Hepatocyte (in vitro differentiated cells): ENCODE data around the gene ACACA. TPM values are rescaled to one million over a fixed set of nuclear protein-coding genes. Genes with fewer than 3 reads are reported as not detected.

Experiments
- DNase-seq: peaks from one replicate; pipeline ENCODE4 v3.0.0-alpha.2; 2016; ENCODE audit warnings: low spot score
- H2AFZ ChIP-seq: fragments of 200-600 bp; sonication (generic); 2 replicates; pipeline ENCODE4 v1.6.0; 2016; ENCODE audit warnings: antibody characterized with exemption, mild to moderate bottlenecking
- H3K27ac ChIP-seq: fragments of 200-600 bp; sonication (generic); 2 replicates; pipeline ENCODE4 v1.5.1; 2016; ENCODE audit warnings: mild to moderate bottlenecking
- H3K27me3 ChIP-seq: fragments of 200-600 bp; sonication (generic); 2 replicates; pipeline ENCODE4 v1.6.1; 2016
- H3K36me3 ChIP-seq: fragments of 200-600 bp; sonication (generic); replicated peaks from 2 replicates; pipeline ENCODE4 v1.5.1; 2016; ENCODE audit warnings: low read depth; ENCODE audit not compliant: insufficient read depth
- H3K4me1 ChIP-seq: fragments of 200-600 bp; sonication (generic); 2 replicates; pipeline ENCODE4 v1.5.1; 2016; ENCODE audit warnings: mild to moderate bottlenecking, moderate library complexity; ENCODE audit not compliant: insufficient read depth
- H3K4me2 ChIP-seq: fragments of 200-600 bp; sonication (generic); 2 replicates; pipeline ENCODE4 v1.6.0; 2016
- H3K4me3 ChIP-seq: fragments of 200-600 bp; sonication (generic); 2 replicates; pipeline ENCODE4 v1.5.1; 2016; ENCODE audit warnings: mild to moderate bottlenecking
- H3K79me2 ChIP-seq: fragments of 200-600 bp; sonication (generic); 2 replicates; pipeline ENCODE4 v1.6.0; 2017; ENCODE audit warnings: mild to moderate bottlenecking
- H3K9me2 ChIP-seq: fragments of 200-600 bp; sonication (generic); replicated peaks from 2 replicates; pipeline ENCODE4 v1.6.0; 2017; ENCODE audit warnings: mild to moderate bottlenecking; ENCODE audit not compliant: insufficient read depth
- H3K9me3 ChIP-seq: fragments of 200-600 bp; sonication (generic); 2 replicates; pipeline ENCODE4 v1.5.1; 2016; ENCODE audit warnings: low read depth, mild to moderate bottlenecking
- H4K20me1 ChIP-seq: fragments of 200-600 bp; sonication (generic); 2 replicates; pipeline ENCODE4 v1.6.0; 2016; ENCODE audit warnings: mild to moderate bottlenecking; ENCODE audit not compliant: insufficient read depth, poor library complexity, severe bottlenecking
- EZH2 ChIP-seq: fragments of 200-600 bp; sonication (generic); IDR thresholded peaks from 2 replicates; pipeline ENCODE4 v1.6.1; 2016; ENCODE audit warnings: antibody characterized with exemption, mild to moderate bottlenecking, borderline replicate concordance
- EZH2phosphoT487 ChIP-seq: fragments of 200-600 bp; sonication (generic); IDR thresholded peaks from one replicate; pipeline ENCODE4 v1.6.1; 2018; ENCODE audit warnings: antibody characterized with exemption, mild to moderate bottlenecking, low read depth, moderate library complexity; ENCODE audit not compliant: unreplicated experiment, severe bottlenecking
- WGBS: methylation state at CpG from one replicate; pipeline ENCODE4 v1.1.6; 2016; ENCODE audit warnings: low lambda C conversion rate; ENCODE audit errors: missing lambda C conversion rate; 5-methylcytosine and 5-hydroxymethylcytosine counted together
- polyA plus RNA-seq: library from polyadenylated mRNA; unstranded; fragments of >200 nt; fragmentation: Nextera tagmentation; extraction: Ambion mirVana; gene quantifications from 2 replicates; pipeline ENCODE4 v1.2.1, GENCODE V29; 2016
- total RNA-seq: library from RNA; depleted of rRNA; stranded (reverse); fragments of >200 nt; gene quantifications from 2 replicates; pipeline ENCODE4 v1.2.3, GENCODE V29; 2014
- TF ChIP-seq, protein P1 (sequence below): fragments of 200-600 bp; sonication (generic); IDR thresholded peaks from 2 replicates; pipeline ENCODE4 v1.5.1; 2016; ENCODE audit warnings: antibody characterized with exemption, mild to moderate bottlenecking; ENCODE audit not compliant: poor library complexity

ACACA gene
- total and polyA plus RNA-seq, 2 experiments from 2014 or later = 37.4 to 53.8 TPM

DNA sequence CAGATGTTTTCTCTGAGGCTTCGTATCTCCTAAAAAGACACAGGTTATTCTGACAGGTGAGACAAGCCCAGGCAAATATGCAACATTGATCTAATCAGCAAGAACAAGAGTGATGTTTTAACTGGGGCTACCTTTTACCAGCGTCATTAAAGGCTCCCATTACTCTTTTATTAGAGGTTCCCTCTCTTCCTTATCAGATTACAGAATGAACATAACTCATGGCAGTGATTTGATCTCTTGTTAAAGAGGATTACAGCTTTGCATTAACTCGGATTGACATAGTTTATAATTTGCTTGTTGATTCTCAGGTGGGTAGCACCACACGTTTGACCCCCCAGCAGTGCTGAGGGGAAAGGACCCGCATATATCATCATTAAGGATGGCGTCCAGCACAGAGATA is 367.4 kb downstream of the ACACA start:
- Histone ChIP-seq H4K20me1 (no peaks in the 10 kb centered on the region), H3K27me3 (no peaks in the 10 kb centered on the region), H3K4me3 (no peak overlapping the region), H3K9me3 (no peaks in the 10 kb centered on the region), H2AFZ (no peak overlapping the region), H3K36me3 (no peaks in the 10 kb centered on the region), H3K4me1 (no peaks in the 10 kb centered on the region), H3K27ac (no peak overlapping the region), H3K4me2 (no peak overlapping the region), H3K9me2 (no peaks in the 10 kb centered on the region), H3K79me2 (no peaks in the 10 kb centered on the region)
- TF ChIP-seq EZH2phosphoT487 = no peak
- 46% methylated on average over 6 of the region's 6 CpGs for WGBS
- DNase-seq = no peak

DNA sequence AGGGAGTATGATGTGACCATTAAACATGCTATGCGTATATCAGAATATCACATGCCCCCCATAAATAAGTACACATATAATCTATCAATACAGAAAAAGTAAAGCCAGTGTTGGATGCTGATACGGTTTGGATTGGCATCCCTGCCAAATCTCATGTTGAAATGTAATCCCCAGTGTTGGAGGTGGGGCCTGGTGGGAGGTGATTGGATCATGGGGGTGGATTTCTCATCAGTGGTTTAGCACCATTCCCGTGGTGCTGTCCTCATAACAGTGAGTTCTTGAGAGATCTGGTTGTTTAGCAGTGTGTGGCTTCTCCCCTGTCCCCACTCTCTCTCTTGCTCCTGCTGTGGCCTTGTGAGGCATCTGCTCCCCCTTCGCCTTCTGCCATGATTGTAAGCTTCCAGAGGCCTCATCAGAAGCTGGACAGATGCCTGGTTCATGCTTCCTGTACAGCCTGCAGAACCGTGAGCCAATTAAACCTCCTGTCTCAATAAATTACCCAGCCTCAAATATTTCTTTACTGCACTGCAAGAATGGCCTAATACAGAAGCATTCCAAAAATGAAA is 369.0 kb downstream of the ACACA start:
- no peaks in the 10 kb centered on the region for H3K79me2 ChIP-seq
- 89% methylated on average over 5 of the region's 5 CpGs for WGBS
- H3K9me3 ChIP-seq = no peaks in the 10 kb centered on the region
- no peaks in the 10 kb centered on the region for H3K36me3 ChIP-seq
- H3K9me2 ChIP-seq = no peaks in the 10 kb centered on the region
- no peak overlapping the region for H3K27ac ChIP-seq
- H3K4me2 ChIP-seq = no peak overlapping the region
- no peaks in the 10 kb centered on the region for H4K20me1 ChIP-seq
- H2AFZ ChIP-seq = no peak overlapping the region
- H3K4me1 ChIP-seq = no peaks in the 10 kb centered on the region
- TF ChIP-seq EZH2 (no peak), EZH2phosphoT487 (no peak)
- TF ChIP-seq, protein P1, sequence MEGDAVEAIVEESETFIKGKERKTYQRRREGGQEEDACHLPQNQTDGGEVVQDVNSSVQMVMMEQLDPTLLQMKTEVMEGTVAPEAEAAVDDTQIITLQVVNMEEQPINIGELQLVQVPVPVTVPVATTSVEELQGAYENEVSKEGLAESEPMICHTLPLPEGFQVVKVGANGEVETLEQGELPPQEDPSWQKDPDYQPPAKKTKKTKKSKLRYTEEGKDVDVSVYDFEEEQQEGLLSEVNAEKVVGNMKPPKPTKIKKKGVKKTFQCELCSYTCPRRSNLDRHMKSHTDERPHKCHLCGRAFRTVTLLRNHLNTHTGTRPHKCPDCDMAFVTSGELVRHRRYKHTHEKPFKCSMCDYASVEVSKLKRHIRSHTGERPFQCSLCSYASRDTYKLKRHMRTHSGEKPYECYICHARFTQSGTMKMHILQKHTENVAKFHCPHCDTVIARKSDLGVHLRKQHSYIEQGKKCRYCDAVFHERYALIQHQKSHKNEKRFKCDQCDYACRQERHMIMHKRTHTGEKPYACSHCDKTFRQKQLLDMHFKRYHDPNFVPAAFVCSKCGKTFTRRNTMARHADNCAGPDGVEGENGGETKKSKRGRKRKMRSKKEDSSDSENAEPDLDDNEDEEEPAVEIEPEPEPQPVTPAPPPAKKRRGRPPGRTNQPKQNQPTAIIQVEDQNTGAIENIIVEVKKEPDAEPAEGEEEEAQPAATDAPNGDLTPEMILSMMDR = no peak
- H3K4me3 ChIP-seq = no peak overlapping the region
- no peaks in the 10 kb centered on the region for H3K27me3 ChIP-seq
- DNase-seq = no peak

Other genes starting within 250 kb of the ACACA start
- 0.64 TPM in 1 of 2 replicates, not detected in the other for gene C17orf78, start 30.9 kb downstream of the ACACA start, total RNA-seq
- 0.54 TPM in 1 of 2 replicates, not detected in the other for gene C17orf78, start 30.9 kb downstream of the ACACA start, polyA plus RNA-seq
- gene TADA2A, start 50 bp upstream of the ACACA start, total RNA-seq = 16.8 and 18.3 TPM in 2 replicates
- 7.7 and 8.4 TPM in 2 replicates for gene TADA2A, start 50 bp upstream of the ACACA start, polyA plus RNA-seq
- gene DUSP14, start 83.1 kb upstream of the ACACA start, total RNA-seq = 28.8 and 31.1 TPM in 2 replicates
- 30.1 and 33.3 TPM in 2 replicates for gene DUSP14, start 83.1 kb upstream of the ACACA start, polyA plus RNA-seq
- gene SYNRG, start 202.6 kb upstream of the ACACA start, total RNA-seq = 21.6 and 27.0 TPM in 2 replicates
- 19.6 and 20.7 TPM in 2 replicates for gene SYNRG, start 202.6 kb upstream of the ACACA start, polyA plus RNA-seq
- 44.0 and 45.7 TPM in 2 replicates for gene DDX52, start 236.6 kb upstream of the ACACA start, total RNA-seq
- 28.8 and 31.0 TPM in 2 replicates for gene DDX52, start 236.6 kb upstream of the ACACA start, polyA plus RNA-seq